Germinal center (tissue), 1 donor: ENCODE results near the gene SNAP47.

Experiments
- DNase-seq: peaks from one replicate; pipeline ENCODE4 v3.0.0; 2012; ENCODE audit warnings: mixed read lengths, low spot score

SNAP47 gene

DNA sequence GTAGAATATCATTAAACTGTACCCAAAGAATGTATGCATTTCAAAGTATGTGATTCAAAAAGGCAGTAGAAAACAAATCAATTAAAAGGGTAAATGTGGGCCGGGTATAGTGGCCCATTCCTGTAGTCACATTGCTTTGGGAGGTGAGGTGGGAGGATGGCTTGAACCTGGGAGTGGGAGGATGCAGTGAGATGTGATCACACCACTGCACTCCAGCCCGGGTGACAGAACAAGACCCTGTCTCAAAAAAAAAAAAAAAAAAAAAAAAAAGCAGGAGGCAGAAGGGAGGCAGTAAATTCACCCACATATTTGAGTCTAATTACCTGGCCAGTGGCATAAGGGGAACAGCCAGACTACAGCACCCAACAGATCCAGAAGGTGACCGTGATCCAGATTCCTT lies 62.4 kb downstream of the SNAP47 start:
- no peak for DNase-seq

- DNase-seq, result no peak
Observed at GRCh38 chr1:227798078-227798802, 63.0 kb downstream of the SNAP47 start.

DNA sequence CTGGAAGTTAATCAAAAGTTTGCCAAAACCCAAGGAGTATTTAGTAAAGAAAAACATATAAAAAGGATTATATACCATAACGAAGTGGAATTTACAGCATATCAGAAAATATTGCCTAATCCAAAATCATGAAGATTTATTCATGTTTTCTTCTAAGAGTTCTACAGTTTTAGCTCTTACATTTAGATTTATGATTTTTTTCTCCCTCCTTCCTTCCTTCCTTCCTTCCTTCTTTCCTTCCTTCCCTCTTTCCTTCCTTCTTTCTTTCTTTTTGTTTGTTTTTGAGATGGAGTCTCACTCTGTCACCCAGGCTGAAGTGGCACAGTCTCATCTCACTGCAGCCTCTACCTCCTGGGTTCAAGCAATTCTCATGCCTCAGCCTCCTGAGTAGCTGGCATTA lies 64.5 kb downstream of the SNAP47 start:
- DNase-seq, result no peak

DNA sequence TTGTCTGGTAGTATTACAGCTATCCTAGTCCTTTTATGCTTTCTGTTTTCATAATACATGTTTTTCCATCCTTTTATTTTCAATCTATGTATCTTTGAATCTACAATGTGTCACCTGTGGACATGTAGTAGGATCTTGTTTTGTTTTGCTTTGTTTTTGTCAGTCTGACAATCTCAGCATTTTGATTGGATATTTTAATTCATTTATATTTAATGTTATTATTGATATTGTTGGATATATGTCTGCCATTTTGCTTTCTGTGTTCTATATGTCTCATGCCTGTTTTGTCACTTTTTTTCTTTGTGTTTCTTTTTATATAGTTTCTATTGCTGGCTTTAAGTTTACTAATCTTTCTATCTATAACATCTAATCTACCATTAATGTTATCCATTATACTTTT lies 68.7 kb downstream of the SNAP47 start:
- no peak for DNase-seq

DNA sequence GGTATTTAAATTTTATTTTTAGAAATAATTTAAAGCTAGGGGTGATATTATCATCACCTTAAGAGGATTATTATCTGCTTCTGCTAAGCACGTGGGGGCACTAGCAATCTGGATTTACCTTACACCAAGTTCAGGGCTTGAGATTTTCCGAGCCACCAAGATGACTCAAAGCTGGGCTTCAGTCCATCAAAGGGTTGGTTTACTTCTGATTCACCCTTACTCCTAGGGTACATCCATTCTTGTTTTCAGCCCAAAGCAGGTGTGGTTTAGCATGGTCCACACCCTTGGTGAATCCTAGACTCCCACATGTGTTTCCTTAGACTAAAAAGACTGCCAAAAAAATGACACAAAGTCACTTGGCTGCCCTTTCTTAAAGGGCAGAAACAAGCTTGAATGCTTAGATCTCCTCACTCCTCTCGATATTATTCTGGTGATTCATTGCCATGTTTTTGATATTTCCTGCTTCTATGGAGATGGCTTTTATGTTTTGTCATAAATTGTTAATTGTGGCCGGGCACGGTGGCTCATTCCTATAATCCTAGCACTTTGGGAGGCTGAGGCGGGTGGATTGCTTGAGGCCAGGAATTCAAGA lies 70.5 kb downstream of the SNAP47 start:
- DNase-seq, result no peak

- no peak for DNase-seq
Observed at GRCh38 chr1:227808566-227808965, 73.3 kb downstream of the SNAP47 start.

DNA sequence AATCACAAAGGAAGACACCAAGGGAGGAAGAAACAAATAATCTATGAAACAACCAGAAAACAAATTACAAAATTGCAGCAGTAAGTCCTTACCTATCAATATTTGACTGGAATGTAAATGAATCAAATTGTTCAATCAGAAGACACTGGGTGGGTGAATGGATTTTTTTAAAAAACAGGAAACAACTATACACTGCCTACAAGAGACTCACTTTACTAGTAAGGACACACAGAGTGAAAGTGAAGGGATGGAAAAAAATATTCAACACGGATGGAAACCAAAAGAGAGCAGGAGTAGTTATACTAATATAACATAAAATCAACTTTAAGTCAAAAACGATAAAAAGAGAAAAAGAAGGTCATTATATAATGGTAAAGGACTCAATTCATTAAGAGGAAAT lies 73.8 kb downstream of the SNAP47 start:
- no peak for DNase-seq

DNA sequence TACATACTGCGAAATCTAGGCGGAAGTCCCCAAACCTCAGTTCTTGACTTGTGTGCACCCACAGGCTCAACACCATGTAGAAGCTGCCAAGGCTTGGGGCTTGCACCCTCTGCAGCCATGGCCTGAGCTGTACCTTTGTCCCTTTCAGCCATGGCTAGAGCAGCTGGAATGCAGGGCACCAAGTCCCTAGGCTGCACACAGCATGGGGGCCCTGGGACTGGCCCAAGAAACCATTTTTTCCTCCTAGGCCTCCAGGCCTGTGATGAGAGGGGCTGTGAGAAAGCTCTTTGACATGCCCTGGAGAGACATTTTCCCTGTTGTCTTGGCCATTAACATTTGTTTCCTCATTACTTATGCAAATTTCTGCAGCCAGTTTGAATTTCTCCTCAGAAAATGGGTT lies 78.7 kb downstream of the SNAP47 start:
- no peak for DNase-seq

- no peak for DNase-seq
Observed at GRCh38 chr1:227815468-227816409, 80.5 kb downstream of the SNAP47 start, which contains the start of gene PRSS38. Gene PRSS38, plus strand, starts transcription at chr1:227815675. Its CDS starts 42 bp downstream, at chr1:227815717.

GRCh38 chr1:227816750-227817446 lies 81.7 kb downstream of the SNAP47 start:
- no peak for DNase-seq

DNA sequence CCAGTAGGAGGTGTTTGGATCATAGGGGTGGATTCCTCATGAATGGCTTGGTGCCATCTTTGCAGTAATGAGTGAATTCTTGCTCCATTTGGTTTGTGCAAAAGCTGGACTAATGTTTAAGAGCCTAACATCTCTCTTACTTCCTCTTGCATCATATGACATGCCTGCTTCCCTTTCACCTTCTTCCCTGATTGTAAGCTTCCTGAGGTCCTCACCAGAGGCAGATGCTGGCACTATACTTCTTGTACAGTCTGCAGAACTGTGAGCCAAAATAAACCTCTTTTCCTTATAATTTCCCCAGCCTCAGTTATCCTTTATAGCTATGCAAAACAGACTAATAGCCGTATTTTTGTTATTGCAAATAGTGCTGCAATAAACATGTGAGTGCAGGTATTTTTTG lies 88.3 kb downstream of the SNAP47 start:
- no peak for DNase-seq

GRCh38 chr1:227824204-227824603 lies 89.0 kb downstream of the SNAP47 start:
- DNase-seq, result no peak

GRCh38 chr1:227828786-227829185 lies 93.6 kb downstream of the SNAP47 start:
- DNase-seq, result no peak
